Neural progenitor cell (in vitro differentiated cells): ENCODE measurements around the gene PMF1.
"Not testable (repeated sequence)": the region's sequence is repeated elsewhere in the genome, so short reads cannot be mapped to it uniquely, and the experiment has no call there.

Experiments
- CTCF ChIP-seq: fragments of 200-600 bp; sonication (generic); IDR thresholded peaks from 2 replicates; pipeline ENCODE4 v1.5.1; 2017; ENCODE audit warnings: antibody characterized with exemption, mild to moderate bottlenecking
- EZH2 ChIP-seq: fragments of 200-600 bp; sonication (generic); IDR thresholded peaks from 2 replicates; pipeline ENCODE4 v1.6.1; 2017; ENCODE audit warnings: antibody characterized with exemption, mild to moderate bottlenecking, moderate library complexity

- not testable (repeated sequence) for TF ChIP-seq CTCF, EZH2
These were observed 3.7 kb downstream of the PMF1 start for GRCh38 chr1:156216361-156217086.
